ENCODE results near the gene RNF182.
"Not testable (repeated sequence)": the region's sequence is repeated elsewhere in the genome, so short reads cannot be mapped to it uniquely, and the experiment has no call there.

RNF182 gene

GRCh38 chr6:13924949-13925881 is at the start of gene RNF182:
RNF182 (plus strand) TSS chr6:13924952; CDS start chr6:13977120, 52,168 bp downstream.
- no peak for DNase-seq

DNA sequence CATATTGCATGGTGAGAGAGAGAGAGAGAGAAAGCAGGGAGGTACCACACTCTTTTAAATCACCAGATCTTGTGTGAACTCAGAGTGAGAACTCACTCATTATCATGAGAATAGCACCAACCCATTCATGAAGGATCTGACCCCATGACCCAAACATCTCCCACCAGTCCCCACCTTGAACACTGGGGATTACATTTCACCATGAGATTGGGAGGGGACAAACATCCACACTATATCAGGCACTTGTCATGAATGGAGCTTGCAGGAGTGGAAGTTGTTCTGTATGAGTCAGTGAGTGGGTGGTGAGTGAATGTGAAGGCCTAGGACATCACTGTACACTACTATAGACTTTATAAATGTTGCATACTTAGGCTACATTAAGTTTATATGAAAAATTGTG is 47.7 kb upstream of the RNF182 start:
- DNase-seq: no peak

DNA sequence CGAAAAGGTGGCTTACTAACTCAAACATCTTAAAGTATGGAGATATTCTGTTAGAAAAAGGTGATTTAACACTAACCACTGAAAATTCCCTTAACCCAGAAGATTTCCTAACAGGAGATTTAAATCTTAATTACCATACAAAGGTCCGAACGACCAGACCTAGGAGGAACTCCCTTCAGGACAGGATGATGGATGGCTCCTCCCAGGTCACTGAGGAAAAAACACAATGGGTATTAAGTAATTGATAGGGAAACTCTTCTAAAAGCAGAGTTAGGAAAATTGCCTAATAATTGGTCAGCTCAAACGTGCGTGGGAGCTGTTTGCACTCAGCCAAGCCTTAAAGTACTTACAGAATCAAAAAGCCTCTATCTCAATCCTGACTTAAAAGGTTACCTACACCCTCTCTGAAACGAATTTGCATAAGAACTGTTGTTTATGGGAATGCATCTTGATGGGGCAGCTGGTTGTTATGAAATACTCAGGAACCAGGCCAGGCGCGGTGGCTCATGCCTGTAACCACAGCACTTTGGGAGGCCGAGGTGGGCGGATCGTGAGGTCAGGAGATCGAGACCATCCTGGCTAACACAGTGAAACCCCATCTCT is 44.6 kb upstream of the RNF182 start:
- not testable (repeated sequence) for DNase-seq

- DNase-seq: no peak
Measured at GRCh38 chr6:13881621-13882165, 43.1 kb upstream of the RNF182 start.

- DNase-seq: no peak
Measured at GRCh38 chr6:13883966-13884365, 40.8 kb upstream of the RNF182 start.

DNA sequence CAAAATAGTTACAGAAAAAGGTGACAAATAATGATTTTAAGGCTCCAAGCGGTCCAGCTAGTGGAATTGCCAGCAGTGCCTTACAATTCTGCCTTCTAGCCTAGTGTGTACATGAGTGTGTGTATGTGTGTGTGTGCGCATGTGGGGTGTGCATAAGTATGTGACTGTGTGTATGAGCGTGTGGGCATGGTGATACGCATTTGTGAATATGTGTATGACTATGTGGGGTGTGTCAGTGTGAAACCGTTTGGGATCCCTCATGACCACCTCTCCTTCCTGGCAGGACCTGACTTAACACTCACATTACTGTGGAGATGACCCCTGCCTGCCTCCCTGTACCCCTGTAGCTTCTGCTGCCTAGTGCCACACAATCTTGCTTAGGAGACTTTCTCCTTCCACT is 40.4 kb upstream of the RNF182 start:
- DNase-seq: no peak

GRCh38 chr6:13885601-13886000 is 39.2 kb upstream of the RNF182 start:
- DNase-seq: no peak

GRCh38 chr6:13886949-13887348 is 37.8 kb upstream of the RNF182 start:
- no peak for DNase-seq

GRCh38 chr6:13892017-13892645 is 32.6 kb upstream of the RNF182 start:
- DNase-seq: no peak

DNA sequence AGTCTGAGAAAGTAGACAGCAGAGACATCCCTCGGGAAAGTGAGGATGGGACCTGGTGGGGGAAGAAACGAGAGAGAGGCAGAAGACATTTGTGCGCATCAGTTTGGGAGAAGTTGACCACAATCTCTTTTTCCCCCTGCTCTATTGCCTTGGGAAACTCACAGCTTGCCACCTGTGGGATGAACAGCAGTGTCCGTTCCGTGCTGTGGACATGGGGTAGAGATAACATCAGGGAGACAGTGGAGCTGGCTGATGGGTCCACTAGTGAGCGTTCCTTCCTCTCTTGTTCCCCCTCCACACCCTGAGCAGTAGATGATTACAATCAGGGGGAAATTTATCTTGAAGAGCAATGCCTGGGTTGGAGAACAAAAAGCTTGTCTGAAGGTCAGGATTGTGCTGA is 21.8 kb upstream of the RNF182 start:
- no peak for DNase-seq

GRCh38 chr6:13903364-13903763 is 21.4 kb upstream of the RNF182 start:
- DNase-seq: no peak

DNA sequence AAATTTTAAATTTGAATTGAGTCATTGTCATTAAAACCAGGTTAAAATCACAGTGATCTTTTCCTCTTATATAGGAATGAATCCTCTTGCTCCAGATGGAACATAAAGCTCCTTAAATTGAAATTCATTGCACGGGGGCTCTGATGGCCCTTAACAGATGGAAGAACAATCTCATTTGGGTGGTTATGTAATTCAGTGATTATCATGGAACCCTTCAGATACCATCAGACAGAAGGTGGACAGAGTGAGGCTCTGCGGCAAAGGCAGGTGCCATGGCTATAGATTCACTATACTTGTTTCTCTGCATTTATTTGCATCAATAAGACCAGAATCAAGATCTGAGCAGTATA is 17.8 kb upstream of the RNF182 start:
- no peak for DNase-seq

- no peak for DNase-seq
Measured at GRCh38 chr6:13907614-13908215, 17.0 kb upstream of the RNF182 start.

- DNase-seq: peak; percentile 30
Measured at GRCh38 chr6:13908955-13909381, 15.8 kb upstream of the RNF182 start.

- DNase-seq: no peak
Measured at GRCh38 chr6:13910443-13910842, 14.3 kb upstream of the RNF182 start.

GRCh38 chr6:13911337-13911736 is 13.4 kb upstream of the RNF182 start:
- no peak for DNase-seq

- no peak for DNase-seq
Measured at GRCh38 chr6:13913226-13914001, 11.3 kb upstream of the RNF182 start.

DNA sequence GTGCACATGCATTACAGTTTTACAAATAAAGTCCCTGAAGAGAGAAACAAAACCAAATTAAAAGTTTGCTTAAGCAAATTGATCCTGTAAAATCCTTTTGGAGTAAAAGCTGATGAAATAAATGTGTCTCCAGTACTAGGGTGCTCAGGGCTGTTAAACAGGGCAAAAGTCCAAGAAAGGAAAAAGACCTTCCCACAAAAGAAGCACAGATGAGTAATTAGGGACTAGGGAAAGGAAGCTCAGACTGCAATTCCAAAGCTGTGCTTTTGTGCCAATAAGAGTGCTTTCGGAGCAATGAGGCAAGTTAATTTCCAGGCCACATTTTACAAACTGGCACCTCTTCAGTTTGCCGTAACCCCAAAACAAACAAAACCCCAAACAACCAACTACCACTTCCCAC is 10.4 kb upstream of the RNF182 start:
- no peak for DNase-seq

DNA sequence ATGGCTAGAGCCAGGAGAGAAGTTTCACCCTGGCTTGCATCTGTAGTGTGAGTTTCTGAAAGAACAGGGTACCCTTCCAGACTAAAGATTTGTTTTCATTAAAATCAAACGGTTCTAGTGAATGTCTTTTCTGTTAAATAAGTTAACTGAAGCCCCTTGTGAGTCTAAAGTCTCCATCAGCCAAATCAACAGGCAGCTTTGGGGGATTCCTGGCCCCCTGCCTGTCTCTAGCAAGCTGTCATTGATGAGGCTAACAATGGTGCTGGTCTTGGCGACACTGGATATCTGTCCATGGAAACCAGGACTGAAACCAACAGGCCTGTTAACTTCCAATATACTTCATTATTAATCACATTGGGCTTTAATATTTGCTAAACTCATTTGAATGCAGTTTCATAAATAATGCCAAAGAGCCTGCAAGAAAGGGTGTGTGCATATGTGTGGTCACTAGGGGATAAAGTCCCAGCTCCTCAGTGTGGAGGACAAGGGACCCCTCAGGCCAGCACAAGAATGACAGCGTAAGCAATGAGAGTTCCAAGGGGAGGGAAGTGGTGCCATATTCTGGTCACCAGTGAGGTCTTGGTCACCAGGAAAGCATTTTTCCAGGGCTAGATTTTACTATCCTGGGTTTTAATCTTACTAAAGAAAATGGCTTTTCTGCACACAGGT is 9.1 kb upstream of the RNF182 start:
- DNase-seq: no peak

DNA sequence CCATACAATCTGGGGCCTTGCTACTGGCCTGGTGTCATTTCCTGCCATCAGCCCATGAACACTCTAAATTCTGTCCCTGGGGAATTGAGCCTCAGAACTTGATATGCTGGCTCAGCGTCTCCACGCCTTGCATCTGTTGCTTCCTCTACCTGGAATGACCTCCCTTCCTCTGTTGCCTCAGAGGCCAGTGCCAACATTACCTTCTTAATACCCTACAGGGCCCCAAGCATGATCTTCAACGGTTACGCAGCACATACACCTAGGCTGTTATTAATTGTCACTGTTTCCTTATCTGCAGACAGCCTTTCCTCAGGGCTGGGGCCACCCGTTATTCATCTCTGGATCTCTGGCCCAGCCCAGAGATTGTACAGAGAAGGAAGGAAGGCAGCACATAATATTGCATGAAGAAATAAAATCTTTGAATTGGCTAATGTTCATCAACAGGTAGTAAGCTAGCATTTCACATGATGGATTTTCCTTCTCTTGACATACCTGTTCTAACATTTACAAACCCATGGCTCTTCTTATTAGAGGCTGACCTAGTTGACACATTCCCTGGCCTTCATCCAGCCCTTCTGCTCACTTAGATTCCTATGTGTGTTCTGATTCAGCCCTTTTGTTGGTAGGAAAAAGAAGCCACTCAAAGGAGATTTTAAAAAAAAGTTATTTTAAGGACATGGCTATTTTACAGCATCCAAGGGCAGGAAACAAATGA is 8.4 kb upstream of the RNF182 start:
- DNase-seq: no peak

DNA sequence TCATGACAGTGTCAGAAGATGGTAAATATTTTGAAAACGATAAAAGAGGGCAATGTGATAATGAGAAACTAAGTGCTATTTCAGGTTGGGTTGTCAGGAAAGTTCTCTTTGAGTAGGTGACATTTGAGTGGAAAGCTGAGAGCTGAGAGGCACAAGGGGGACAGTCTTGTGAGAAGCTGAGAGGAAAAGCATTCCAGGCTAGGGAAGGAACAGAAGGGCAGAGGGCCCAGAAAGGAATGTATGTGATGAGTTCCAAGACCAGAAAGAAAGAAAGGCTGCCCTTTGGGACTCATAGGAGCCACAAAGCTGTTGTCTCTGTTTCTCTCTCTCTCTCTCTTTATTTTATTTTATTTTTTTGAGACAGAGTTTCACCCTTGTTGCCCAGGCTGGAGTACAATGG is 7.6 kb upstream of the RNF182 start:
- DNase-seq: no peak

Data from activated CD4-positive, alpha-beta T cell treated with anti-CD3 and anti-CD28 coated beads, Interleukin-2, amount 50 U/mL, for 1 hour (primary cell).